ENCODE measurements around the gene SLC6A6.
A peak's percentile ranks its signal among the peaks of the same experiment; 100 is the strongest.

The SLC6A6 gene

GRCh38 chr3:14410106-14410502 lies 7.7 kb downstream of the SLC6A6 start:
- Mint-ChIP-seq H3K27ac (no peak overlapping the region), H3K9me3 (no peaks in the 10 kb centered on the region), H3K4me1 (ENCODE audit: low read depth in 2 of 2) (peaks cover 42 to 44% of the 10 kb centered on the region in 2 donors), H3K4me3 (no peak overlapping the region), H3K36me3 (ENCODE audit: insufficient read depth) (peaks cover 38% of the 10 kb centered on the region), H3K27me3 (no peaks in the 10 kb centered on the region)
- DNase-seq (no peak), ATAC-seq (replicated peaks) (no peak)

DNA sequence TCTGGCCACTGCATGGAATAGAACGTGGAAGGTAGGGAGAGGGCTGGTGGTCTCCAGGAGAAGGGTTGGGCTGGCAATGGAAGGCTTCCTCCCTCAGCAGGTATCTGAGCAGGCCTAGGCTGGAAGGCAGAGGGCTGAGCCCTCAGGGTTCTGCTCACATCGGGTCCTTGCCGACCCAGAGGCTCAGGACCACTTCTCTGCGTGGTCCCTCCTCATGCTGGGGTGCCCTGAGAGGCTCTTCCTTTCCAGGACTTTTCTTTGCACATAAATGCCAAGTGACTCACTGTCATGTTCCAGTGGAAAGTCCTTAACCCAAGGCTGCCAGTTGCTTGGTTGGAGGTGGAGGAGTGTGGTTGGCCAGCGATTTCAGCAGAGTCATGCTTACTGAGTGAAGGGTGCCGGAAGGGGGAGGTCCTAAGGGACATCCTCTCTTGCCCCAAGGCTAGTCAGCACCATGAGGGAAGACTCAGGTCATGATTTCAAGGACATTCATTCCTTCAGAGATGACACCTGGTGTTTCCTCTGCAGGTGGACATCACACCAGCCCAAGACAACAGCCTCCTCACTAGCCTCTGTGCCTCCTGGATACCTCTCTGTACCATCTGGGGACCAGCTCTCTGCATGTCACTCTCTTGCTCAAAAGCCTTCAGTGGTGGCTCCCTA lies 8.2 kb downstream of the SLC6A6 start:
- ATAC-seq (replicated peaks) (peak; percentile 52), DNase-seq (no peak)
- peaks cover 37 to 42% of the 10 kb centered on the region in 2 donors for H3K4me1 Mint-ChIP-seq (ENCODE audit: low read depth in 2 of 2)
- no peaks in the 10 kb centered on the region for H3K27me3 Mint-ChIP-seq
- peaks cover 42% of the 10 kb centered on the region for H3K36me3 Mint-ChIP-seq (ENCODE audit: insufficient read depth)
- no peaks in the 10 kb centered on the region for H3K9me3 Mint-ChIP-seq
- peak overlapping the region in 1 of 2 donors; percentile 76 for H3K27ac Mint-ChIP-seq
- no peak overlapping the region for H3K4me3 Mint-ChIP-seq

- no peak for ATAC-seq (replicated peaks)
- Mint-ChIP-seq H3K27ac (peak overlapping the region in 1 of 2 donors; percentile 76), H3K27me3 (no peaks in the 10 kb centered on the region), H3K4me3 (no peak overlapping the region), H3K4me1 (ENCODE audit: low read depth in 2 of 2) (peaks cover 34 to 38% of the 10 kb centered on the region in 2 donors), H3K36me3 (ENCODE audit: insufficient read depth) (peaks cover 45% of the 10 kb centered on the region), H3K9me3 (no peaks in the 10 kb centered on the region)
- DNase-seq, result no peak
These were observed 8.7 kb downstream of the SLC6A6 start for GRCh38 chr3:14411166-14411526.

GRCh38 chr3:14411988-14412387 lies 9.6 kb downstream of the SLC6A6 start:
- DNase-seq (no peak), ATAC-seq (replicated peaks) (no peak)
- Mint-ChIP-seq H3K9me3 (no peaks in the 10 kb centered on the region), H3K4me1 (ENCODE audit: low read depth in 2 of 2) (peaks cover 31 to 35% of the 10 kb centered on the region in 2 donors), H3K36me3 (ENCODE audit: insufficient read depth) (peaks cover 46% of the 10 kb centered on the region), H3K27me3 (no peaks in the 10 kb centered on the region), H3K27ac (peak overlapping the region in 1 of 2 donors; percentile 26), H3K4me3 (no peak overlapping the region)

DNA sequence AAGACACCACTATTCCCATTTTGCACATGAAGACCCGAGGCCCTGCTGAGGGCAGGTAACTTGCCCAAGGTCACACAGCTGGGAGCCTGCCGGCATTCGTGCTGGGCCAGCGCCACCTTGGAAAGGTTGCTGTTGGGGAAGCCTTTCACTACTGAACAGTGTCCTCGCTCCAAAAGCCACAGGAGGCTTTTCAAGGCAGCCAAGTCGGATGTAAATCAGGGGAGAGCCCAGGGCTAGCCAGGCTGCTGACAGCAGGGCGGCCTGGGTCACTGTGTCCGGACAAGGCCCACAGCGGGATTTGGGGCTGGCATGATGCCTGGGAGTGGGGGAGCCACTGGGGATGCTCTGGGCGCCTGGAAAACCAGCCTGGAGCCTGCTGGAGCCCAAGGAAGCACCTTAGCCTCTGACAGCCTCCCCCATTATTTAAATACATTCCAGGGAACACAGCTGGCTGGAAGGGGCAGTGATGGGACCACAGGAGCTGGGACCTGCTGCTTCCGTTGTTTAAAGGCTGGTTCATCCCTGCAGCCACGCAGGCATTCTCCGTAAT lies 10.5 kb downstream of the SLC6A6 start:
- DNase-seq (no peak), ATAC-seq (replicated peaks) (no peak)
- Mint-ChIP-seq H3K36me3 (ENCODE audit: insufficient read depth) (peaks cover 39% of the 10 kb centered on the region), H3K9me3 (no peaks in the 10 kb centered on the region), H3K27ac (peak overlapping the region in 1 of 2 donors; percentile 26), H3K27me3 (no peaks in the 10 kb centered on the region), H3K4me1 (ENCODE audit: low read depth in 2 of 2) (peaks cover 24 to 29% of the 10 kb centered on the region in 2 donors), H3K4me3 (no peak overlapping the region)

DNA sequence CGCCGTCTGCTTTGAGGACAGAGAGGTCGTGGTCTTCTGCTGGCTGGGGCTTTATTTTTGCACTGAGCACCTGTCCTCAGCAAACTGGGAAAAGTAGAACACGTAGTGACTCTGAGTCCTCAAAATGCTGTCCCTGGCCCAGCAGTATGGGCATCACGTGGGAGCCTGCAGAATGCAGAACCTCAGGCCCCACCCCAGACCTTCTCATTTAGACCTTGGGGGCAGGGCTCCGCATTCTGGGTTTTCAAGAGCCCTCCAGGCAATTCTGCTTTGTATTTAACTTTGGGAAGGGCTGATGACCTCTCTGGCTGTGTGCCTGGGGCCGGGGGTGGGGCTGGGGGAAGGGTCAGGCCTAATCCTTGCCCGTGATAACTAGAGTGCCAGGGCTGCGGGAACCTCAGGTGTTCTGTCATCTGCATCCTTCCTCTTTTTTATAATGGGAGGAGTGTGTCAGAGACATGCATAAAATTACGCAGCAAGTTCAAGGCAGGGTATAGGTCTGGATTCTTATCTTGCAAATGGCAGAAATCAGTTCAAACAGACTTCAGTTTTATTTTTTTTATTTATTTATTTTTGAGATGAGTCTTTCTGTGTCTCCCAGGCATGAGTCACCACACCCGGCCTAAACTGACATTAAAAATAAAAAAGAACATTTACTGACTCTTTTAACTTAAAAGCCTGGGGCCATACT lies 11.1 kb downstream of the SLC6A6 start:
- Mint-ChIP-seq H3K36me3 (ENCODE audit: insufficient read depth) (peaks cover 39% of the 10 kb centered on the region), H3K27ac (no peak overlapping the region)

GRCh38 chr3:14414846-14415464 lies 12.5 kb downstream of the SLC6A6 start:
- Mint-ChIP-seq H3K4me1 (ENCODE audit: low read depth in 2 of 2) (peaks cover 26 to 34% of the 10 kb centered on the region in 2 donors), H3K9me3 (no peaks in the 10 kb centered on the region), H3K4me3 (no peak overlapping the region), H3K36me3 (ENCODE audit: insufficient read depth) (peaks cover 47% of the 10 kb centered on the region), H3K27me3 (no peaks in the 10 kb centered on the region), H3K27ac (peak overlapping the region; percentile 8 to 41)
- DNase-seq, result no peak
- no peak for ATAC-seq (replicated peaks)

More for the DNA sequence above, 11.1 kb downstream of the SLC6A6 start:
- no peaks in the 10 kb centered on the region for H3K27me3 Mint-ChIP-seq
- H3K4me3 Mint-ChIP-seq, result no peak overlapping the region
- no peak for ATAC-seq (replicated peaks)
- no peak for DNase-seq
- peaks cover 27 to 28% of the 10 kb centered on the region in 2 donors for H3K4me1 Mint-ChIP-seq (ENCODE audit: low read depth in 2 of 2)
- H3K9me3 Mint-ChIP-seq, result no peaks in the 10 kb centered on the region

DNA sequence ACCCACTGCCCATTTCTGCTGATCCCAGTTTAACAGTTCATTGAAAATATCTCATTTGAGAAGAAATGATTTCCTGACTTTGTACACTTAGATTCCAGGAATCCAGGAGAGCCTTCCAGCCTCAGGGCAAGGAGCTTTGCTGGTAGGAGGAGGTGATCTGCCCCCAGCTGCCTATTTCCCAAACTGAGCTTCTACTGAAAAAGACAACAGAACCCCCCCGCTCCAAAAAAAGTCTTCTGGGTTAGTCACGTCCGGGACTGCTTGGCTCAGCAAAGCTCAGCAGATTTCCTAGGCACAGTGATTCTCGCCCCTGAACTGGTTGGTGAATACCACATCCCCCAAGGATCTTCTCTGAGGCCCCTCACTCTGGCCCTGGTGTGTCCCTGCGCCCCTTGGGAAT lies 13.1 kb downstream of the SLC6A6 start:
- Mint-ChIP-seq H3K4me3 (no peak overlapping the region), H3K27ac (peak overlapping the region; percentile 8 to 41), H3K9me3 (no peaks in the 10 kb centered on the region), H3K4me1 (ENCODE audit: low read depth in 2 of 2) (peaks cover 23 to 33% of the 10 kb centered on the region in 2 donors), H3K36me3 (ENCODE audit: insufficient read depth) (peaks cover 47% of the 10 kb centered on the region), H3K27me3 (no peaks in the 10 kb centered on the region)
- DNase-seq (no peak), ATAC-seq (replicated peaks) (no peak)

- peaks cover 17 to 25% of the 10 kb centered on the region in 2 donors for H3K4me1 Mint-ChIP-seq (ENCODE audit: low read depth in 2 of 2)
- no peak for DNase-seq
- H3K9me3 Mint-ChIP-seq, result no peaks in the 10 kb centered on the region
- no peak for ATAC-seq (replicated peaks)
- H3K36me3 Mint-ChIP-seq (ENCODE audit: insufficient read depth), result peaks cover 42% of the 10 kb centered on the region
- H3K27ac Mint-ChIP-seq, result peak overlapping the region in 1 of 2 donors; percentile 17
- H3K4me3 Mint-ChIP-seq, result no peak overlapping the region
- H3K27me3 Mint-ChIP-seq, result no peaks in the 10 kb centered on the region
These were observed 14.0 kb downstream of the SLC6A6 start for GRCh38 chr3:14416453-14416852.

- Mint-ChIP-seq H3K4me1 (ENCODE audit: low read depth in 2 of 2) (peaks cover 34 to 39% of the 10 kb centered on the region in 2 donors), H3K36me3 (ENCODE audit: insufficient read depth) (peaks cover 35% of the 10 kb centered on the region), H3K9me3 (no peaks in the 10 kb centered on the region), H3K4me3 (no peak overlapping the region), H3K27ac (peak overlapping the region; percentile 41 to 60), H3K27me3 (no peaks in the 10 kb centered on the region)
- ATAC-seq (replicated peaks) (no peak), DNase-seq (no peak)
These were observed 16.2 kb downstream of the SLC6A6 start for GRCh38 chr3:14418296-14419250.

- ATAC-seq (replicated peaks) (no peak), DNase-seq (no peak)
- no peaks in the 10 kb centered on the region for H3K9me3 Mint-ChIP-seq
- peak overlapping the region; percentile 95 to 100 for H3K27ac Mint-ChIP-seq
- H3K4me1 Mint-ChIP-seq (ENCODE audit: low read depth in 2 of 2), result peaks cover 54 to 62% of the 10 kb centered on the region in 2 donors
- H3K36me3 Mint-ChIP-seq (ENCODE audit: insufficient read depth), result peaks cover 32% of the 10 kb centered on the region
- H3K4me3 Mint-ChIP-seq, result peak overlapping the region; percentile 75 to 80
- H3K27me3 Mint-ChIP-seq, result no peaks in the 10 kb centered on the region
These were observed 19.9 kb downstream of the SLC6A6 start for GRCh38 chr3:14422016-14422963.

DNA sequence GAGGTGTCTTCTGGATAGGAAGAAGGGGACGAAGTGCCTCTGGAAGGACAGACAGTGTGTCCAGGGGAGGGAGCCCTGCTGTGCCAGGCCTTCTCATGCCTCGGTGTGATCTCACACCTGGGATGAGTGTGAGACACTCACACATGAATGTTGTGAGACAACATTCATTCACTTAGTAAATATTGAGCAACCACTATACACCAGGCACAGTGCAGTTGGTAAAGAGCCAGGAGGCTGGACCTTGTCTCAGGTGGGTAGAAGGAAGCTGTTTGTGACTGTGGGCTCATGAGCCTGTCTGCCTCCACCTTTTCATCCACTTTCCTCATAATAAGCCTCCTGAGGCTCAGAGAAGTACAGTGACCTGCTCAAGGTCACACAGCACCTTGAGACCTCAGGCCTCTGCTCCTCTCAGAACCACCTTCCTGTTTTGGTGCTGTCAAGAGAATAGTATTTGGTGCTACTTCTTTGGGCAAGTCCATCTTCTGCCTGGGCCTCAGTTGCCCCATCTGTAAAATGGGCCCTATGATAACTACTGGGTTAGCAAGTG lies 20.9 kb downstream of the SLC6A6 start:
- ATAC-seq (replicated peaks), result no peak
- H3K4me3 Mint-ChIP-seq, result peak overlapping the region; percentile 75 to 80
- peaks cover 37% of the 10 kb centered on the region for H3K36me3 Mint-ChIP-seq (ENCODE audit: insufficient read depth)

More for the DNA sequence above, 20.9 kb downstream of the SLC6A6 start:
- H3K9me3 Mint-ChIP-seq, result no peaks in the 10 kb centered on the region
- DNase-seq, result no peak
- no peaks in the 10 kb centered on the region for H3K27me3 Mint-ChIP-seq
- H3K27ac Mint-ChIP-seq, result peak overlapping the region; percentile 95 to 100
- H3K4me1 Mint-ChIP-seq (ENCODE audit: low read depth in 2 of 2), result peaks cover 64 to 71% of the 10 kb centered on the region in 2 donors
